Measurements from ENCODE around the gene GNAQ.
"Not testable (repeated sequence)": the region's sequence is repeated elsewhere in the genome, so short reads cannot be mapped to it uniquely, and the experiment has no call there.

GRCh38 chr9:77863638-77864037, 168.0 kb downstream of the GNAQ start:
- not testable (repeated sequence) for TF ChIP-seq CTCF, POLR2A (IDR thresholded peaks at IDR 0.05)

All from body of pancreas (tissue), 4 donors.